GM12878 (cell line): ENCODE results near the gene MGRN1. TPM values are rescaled to one million over a fixed set of nuclear protein-coding genes. Genes with fewer than 3 reads are reported as not detected.

Source experiments
- ATF3 ChIP-seq: IDR thresholded peaks from 2 replicates; pipeline ENCODE4 v1.6.1; 2011; ENCODE audit warnings: low read depth, mild to moderate bottlenecking, low read length, moderate library complexity, borderline replicate concordance; ENCODE audit errors: extremely low read depth
- BHLHE40 ChIP-seq, 2 experiments: fragments of 450-650 bp in 1 of 2; IDR thresholded peaks; 2 replicates each; pipeline ENCODE4 v1.6.1; 2011 to 2017; ENCODE audit warnings: low read depth in 2 of 2, borderline replicate concordance in 1 of 2, improper control_type of control experiment in 1 of 2, low read length in 1 of 2, mild to moderate bottlenecking in 1 of 2
- IKZF2 ChIP-seq, 2 experiments: fragments of 450-650 bp; IDR thresholded peaks; 2 replicates each; pipeline ENCODE4 v1.6.1; 2017; ENCODE audit warnings: mild to moderate bottlenecking in 2 of 2, moderate library complexity in 2 of 2
- NR2F1 ChIP-seq: fragments of 450-650 bp; conservative IDR thresholded peaks from 2 replicates; pipeline ENCODE4 v1.6.1; 2017; ENCODE audit warnings: mild to moderate bottlenecking
- SREBF2 ChIP-seq: IDR thresholded peaks from 2 replicates; pipeline ENCODE4 v1.6.1; 2012; ENCODE audit warnings: mild to moderate bottlenecking, low read length
- SRF ChIP-seq, 2 experiments: IDR thresholded peaks; 2 replicates each; pipeline ENCODE4 v1.6.1; 2011; ENCODE audit warnings: low read depth in 2 of 2, low read length in 2 of 2, mild to moderate bottlenecking in 1 of 2, moderate library complexity in 1 of 2
- polyA plus RNA-seq, 11 experiments: library from polyadenylated mRNA; depleted of rRNA in 4 of 11; unstranded in 6 of 11; stranded (reverse) in 5 of 11; fragments of >200 nt; fragmentation: Nextera tagmentation in 4 of 11; fragmentation: Illumina TruSeq in 1 of 11; extraction: Ambion mirVana in 4 of 11; extraction: Trizol in 1 of 11; gene quantifications; 1 replicate in 1 of 11; 2 replicates in 10 of 11; pipeline versions ENCODE4 v1.2.1 to v1.2.3, GENCODE V29; 2011 to 2016; ENCODE audit warnings: inconsistent platforms in 2 of 11, missing spikeins in 2 of 11, low read depth in 1 of 11
- total RNA-seq, 4 experiments: library from RNA; depleted of rRNA in 3 of 4; stranded (reverse); fragments of >200 nt in 3 of 4; fragmentation: Illumina TruSeq in 1 of 4; extraction: Trizol in 1 of 4; gene quantifications; 2 replicates each; pipeline versions ENCODE4 v1.2.1 to v1.2.3, GENCODE V29; 2013 to 2021
- TF ChIP-seq, protein P1 (sequence below): fragments of 450-650 bp; IDR thresholded peaks from 2 replicates; pipeline ENCODE4 v1.6.1; 2017; ENCODE audit warnings: mild to moderate bottlenecking
- TF ChIP-seq, protein P2 (sequence below): fragments of 450-650 bp; IDR thresholded peaks from 2 replicates; pipeline ENCODE4 v1.6.1; 2017; ENCODE audit warnings: mild to moderate bottlenecking, low read depth, inconsistent platforms; ENCODE audit not compliant: poor library complexity, severe bottlenecking

The MGRN1 gene
- total and polyA plus RNA-seq, 10 of the 15 experiments (the other 5 are each of a cell fraction or from before 2014, with no cell fraction given) = 0.35 to 86.7 (median 14.6) TPM

GRCh38 chr16:4601036-4601863 is 23.4 kb upstream of the MGRN1 start (continued):
- TF ChIP-seq, protein P1, sequence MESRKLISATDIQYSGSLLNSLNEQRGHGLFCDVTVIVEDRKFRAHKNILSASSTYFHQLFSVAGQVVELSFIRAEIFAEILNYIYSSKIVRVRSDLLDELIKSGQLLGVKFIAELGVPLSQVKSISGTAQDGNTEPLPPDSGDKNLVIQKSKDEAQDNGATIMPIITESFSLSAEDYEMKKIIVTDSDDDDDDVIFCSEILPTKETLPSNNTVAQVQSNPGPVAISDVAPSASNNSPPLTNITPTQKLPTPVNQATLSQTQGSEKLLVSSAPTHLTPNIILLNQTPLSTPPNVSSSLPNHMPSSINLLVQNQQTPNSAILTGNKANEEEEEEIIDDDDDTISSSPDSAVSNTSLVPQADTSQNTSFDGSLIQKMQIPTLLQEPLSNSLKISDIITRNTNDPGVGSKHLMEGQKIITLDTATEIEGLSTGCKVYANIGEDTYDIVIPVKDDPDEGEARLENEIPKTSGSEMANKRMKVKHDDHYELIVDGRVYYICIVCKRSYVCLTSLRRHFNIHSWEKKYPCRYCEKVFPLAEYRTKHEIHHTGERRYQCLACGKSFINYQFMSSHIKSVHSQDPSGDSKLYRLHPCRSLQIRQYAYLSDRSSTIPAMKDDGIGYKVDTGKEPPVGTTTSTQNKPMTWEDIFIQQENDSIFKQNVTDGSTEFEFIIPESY = no peak
- TF ChIP-seq, protein P2, sequence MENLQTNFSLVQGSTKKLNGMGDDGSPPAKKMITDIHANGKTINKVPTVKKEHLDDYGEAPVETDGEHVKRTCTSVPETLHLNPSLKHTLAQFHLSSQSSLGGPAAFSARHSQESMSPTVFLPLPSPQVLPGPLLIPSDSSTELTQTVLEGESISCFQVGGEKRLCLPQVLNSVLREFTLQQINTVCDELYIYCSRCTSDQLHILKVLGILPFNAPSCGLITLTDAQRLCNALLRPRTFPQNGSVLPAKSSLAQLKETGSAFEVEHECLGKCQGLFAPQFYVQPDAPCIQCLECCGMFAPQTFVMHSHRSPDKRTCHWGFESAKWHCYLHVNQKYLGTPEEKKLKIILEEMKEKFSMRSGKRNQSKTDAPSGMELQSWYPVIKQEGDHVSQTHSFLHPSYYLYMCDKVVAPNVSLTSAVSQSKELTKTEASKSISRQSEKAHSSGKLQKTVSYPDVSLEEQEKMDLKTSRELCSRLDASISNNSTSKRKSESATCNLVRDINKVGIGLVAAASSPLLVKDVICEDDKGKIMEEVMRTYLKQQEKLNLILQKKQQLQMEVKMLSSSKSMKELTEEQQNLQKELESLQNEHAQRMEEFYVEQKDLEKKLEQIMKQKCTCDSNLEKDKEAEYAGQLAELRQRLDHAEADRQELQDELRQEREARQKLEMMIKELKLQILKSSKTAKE = no peak
- no peak for TF ChIP-seq BHLHE40 (IDR thresholded peaks at IDR 0.05; ENCODE audit: borderline replicate concordance in 1 of 2, low read depth in 2 of 2, low read length in 1 of 2)
- TF ChIP-seq SRF (IDR thresholded peaks at IDR 0.05; ENCODE audit: low read depth in 2 of 2, low read length in 2 of 2) = no peak
- TF ChIP-seq NR2F1 = no peak
- no peak for TF ChIP-seq IKZF2 (IDR thresholded peaks at IDR 0.05)
- no peak for TF ChIP-seq ATF3
- TF ChIP-seq SREBF2 = no peak
- TF ChIP-seq, all 136 proteins: peak for 0
